Keratinocyte (primary cell): ENCODE data around the gene CACNA1I. TPM values are rescaled to one million over a fixed set of nuclear protein-coding genes. Genes with fewer than 3 reads are reported as not detected.

ENCODE experiments used
- DNase-seq: peaks from one replicate; pipeline ENCODE4 v3.0.0-alpha.2; 2011; ENCODE audit warnings: low read depth, missing footprints, low spot score
- FAIRE-seq: peaks from 2 replicates; lab custom pipeline; 2011; peaks lifted over from hg19 to GRCh38; lab: Jason Lieb, UNC
- H2AFZ ChIP-seq: 2 replicates; pipeline ENCODE4 v1.6.0; 2012; ENCODE audit warnings: low read length, control low read depth, inconsistent platforms; ENCODE audit not compliant: control insufficient read depth
- H3K27ac ChIP-seq: 2 replicates; pipeline ENCODE4 v1.5.1; 2011; ENCODE audit warnings: low read length; ENCODE audit not compliant: control insufficient read depth, insufficient read depth
- H3K27me3 ChIP-seq: 3 replicates; pipeline ENCODE4 v1.6.0; 2011; ENCODE audit warnings: low read length; ENCODE audit not compliant: control insufficient read depth, insufficient read depth; ENCODE audit errors: extremely low read depth
- H3K36me3 ChIP-seq, 2 experiments: 2 replicates in 1 of 2; 3 replicates in 1 of 2; pipeline ENCODE4 v1.5.1; 2011; ENCODE audit warnings: low read length in 2 of 2, mild to moderate bottlenecking in 1 of 2; ENCODE audit not compliant: control insufficient read depth in 2 of 2, insufficient read depth in 2 of 2; ENCODE audit errors: extremely low read depth in 1 of 2
- H3K4me1 ChIP-seq: 3 replicates; pipeline ENCODE4 v1.5.1; 2011; ENCODE audit warnings: low read length; ENCODE audit not compliant: control insufficient read depth, insufficient read depth; ENCODE audit errors: extremely low read depth
- H3K4me2 ChIP-seq: 3 replicates; pipeline ENCODE4 v1.6.0; 2011; ENCODE audit warnings: low read depth, low read length; ENCODE audit not compliant: control insufficient read depth, insufficient read depth; ENCODE audit errors: extremely low read depth
- H3K4me3 ChIP-seq, 3 experiments: fragments of 200-600 bp in 1 of 3; sonication (generic) in 1 of 3; 2 replicates in 2 of 3; 3 replicates in 1 of 3; pipeline ENCODE4 v1.5.1; 2011 to 2016; ENCODE audit warnings: low read length in 3 of 3, mild to moderate bottlenecking in 3 of 3, control low read depth in 2 of 3, inconsistent platforms in 1 of 3, low read depth in 1 of 3, mixed read lengths in 1 of 3, mixed run types in 1 of 3, moderate library complexity in 1 of 3; ENCODE audit not compliant: control insufficient read depth in 2 of 3, insufficient read depth in 2 of 3; ENCODE audit errors: extremely low read depth in 1 of 3
- H3K79me2 ChIP-seq: 2 replicates; pipeline ENCODE4 v1.6.0; 2012; ENCODE audit warnings: low read length; ENCODE audit not compliant: control insufficient read depth, insufficient read depth
- H3K9ac ChIP-seq: 3 replicates; pipeline ENCODE4 v1.6.0; 2011; ENCODE audit warnings: low read length; ENCODE audit not compliant: control insufficient read depth, insufficient read depth; ENCODE audit errors: extremely low read depth
- H3K9me1 ChIP-seq: 3 replicates; pipeline ENCODE4 v1.6.0; 2011; ENCODE audit warnings: low read length; ENCODE audit not compliant: control insufficient read depth, insufficient read depth; ENCODE audit errors: extremely low read depth
- H3K9me3 ChIP-seq: 2 replicates; pipeline ENCODE4 v1.5.1; 2012; ENCODE audit warnings: low read depth, low read length; ENCODE audit not compliant: control insufficient read depth
- H4K20me1 ChIP-seq: 3 replicates; pipeline ENCODE4 v1.6.0; 2011; ENCODE audit warnings: low read length; ENCODE audit not compliant: control insufficient read depth, insufficient read depth; ENCODE audit errors: extremely low read depth
- CTCF ChIP-seq, 3 experiments: IDR thresholded peaks in 1 of 3; conservative IDR thresholded peaks in 1 of 3; optimal IDR thresholded peaks in 1 of 3; 2 replicates in 2 of 3; 3 replicates in 1 of 3; pipeline versions ENCODE3 to v1.5.1; 2011; ENCODE audit warnings: low read length in 3 of 3, mild to moderate bottlenecking in 3 of 3, moderate library complexity in 2 of 3, control low read depth in 1 of 3, inconsistent platforms in 1 of 3; ENCODE audit not compliant: insufficient read depth in 2 of 3; ENCODE audit errors: extremely low read depth in 1 of 3
- EZH2 ChIP-seq: IDR thresholded peaks from one replicate; pipeline ENCODE4 v1.6.1; 2012; ENCODE audit warnings: inconsistent platforms, mild to moderate bottlenecking, low read length, moderate library complexity
- dilution Hi-C: fragments of 300-500 bp; cut with MboI; formaldehyde crosslinking; loops from one replicate; pipeline ENCODE4 v1.7.0; 2020; ENCODE audit warnings: low sequenced_read_pairs; ENCODE audit not compliant: extremely low pct_ligation_motif_present
- polyA plus RNA-seq, 5 experiments: library from polyadenylated mRNA; depleted of rRNA in 3 of 5; stranded (reverse) in 3 of 5; stranded (forward) in 1 of 5; unstranded in 1 of 5; fragments of >200 nt; gene quantifications; 1 replicate in 1 of 5; 2 replicates in 3 of 5; 3 replicates in 1 of 5; pipeline versions ENCODE4 v1.2.1 to v1.2.3, GENCODE V29; 2011 to 2012; ENCODE audit warnings: missing spikeins in 2 of 5, low read depth in 1 of 5, low replicate concordance in 1 of 5

The CACNA1I gene
- polyA plus RNA-seq, 1 donor (not counting 4 experiments of a cell fraction or from before 2014, with no cell fraction given) = not detected

- dilution Hi-C loops = no loop called here
- Histone ChIP-seq H4K20me1 (no peaks in the 10 kb centered on the region), H3K9ac (no peak overlapping the region), H3K36me3 (no peaks in the 10 kb centered on the region), H2AFZ (no peak overlapping the region), H3K27me3 (peaks cover 4% of the 10 kb centered on the region), H3K4me2 (no peak overlapping the region), H3K27ac (no peak overlapping the region), H3K4me3 (no peak overlapping the region), H3K9me3 (no peaks in the 10 kb centered on the region), H3K4me1 (no peaks in the 10 kb centered on the region), H3K79me2 (no peaks in the 10 kb centered on the region), H3K9me1 (no peaks in the 10 kb centered on the region)
- DNase-seq = no peak
- TF ChIP-seq CTCF (optimal IDR thresholded peaks at IDR 0.05 in 1 of 3, IDR thresholded peaks at IDR 0.05 in 1 of 3, conservative IDR thresholded peaks at IDR 0.05 in 1 of 3; ENCODE audit: extremely low read depth in 1 of 3, insufficient read depth in 2 of 3, low read length in 3 of 3) (no peak), EZH2 (no peak)
- no peak for FAIRE-seq
Measured at GRCh38 chr22:39722501-39722900, 151.9 kb downstream of the CACNA1I start.

GRCh38 chr22:39723463-39723862, 152.9 kb downstream of the CACNA1I start:
- DNase-seq = no peak
- H3K9ac ChIP-seq = no peak overlapping the region
- H3K27me3 ChIP-seq = peaks cover 4% of the 10 kb centered on the region
- TF ChIP-seq CTCF (optimal IDR thresholded peaks at IDR 0.05 in 1 of 3, IDR thresholded peaks at IDR 0.05 in 1 of 3, conservative IDR thresholded peaks at IDR 0.05 in 1 of 3; ENCODE audit: extremely low read depth in 1 of 3, insufficient read depth in 2 of 3, low read length in 3 of 3) (no peak), EZH2 (no peak)
- H3K4me1 ChIP-seq = no peaks in the 10 kb centered on the region
- no peaks in the 10 kb centered on the region for H3K9me1 ChIP-seq
- H3K9me3 ChIP-seq = no peaks in the 10 kb centered on the region
- no peaks in the 10 kb centered on the region for H3K36me3 ChIP-seq
- dilution Hi-C loops = no loop called here
- no peak for FAIRE-seq
- H3K79me2 ChIP-seq = no peaks in the 10 kb centered on the region
- H3K4me2 ChIP-seq = no peak overlapping the region
- H2AFZ ChIP-seq = no peak overlapping the region
- no peaks in the 10 kb centered on the region for H4K20me1 ChIP-seq
- no peak overlapping the region for H3K27ac ChIP-seq
- no peak overlapping the region for H3K4me3 ChIP-seq
